Nephron progenitor cell (in vitro differentiated cells): ENCODE results near the gene MUC5AC.

ENCODE experiments used
- DNase-seq: peaks from one replicate; pipeline ENCODE4 v3.0.0; 2021
- H3K27ac Mint-ChIP-seq: 2 replicates; pipeline ENCODE4 v1.8.0; 2021; ENCODE audit warnings: mild to moderate bottlenecking, moderate library complexity, mixed read lengths
- H3K27me3 Mint-ChIP-seq: 2 replicates; pipeline ENCODE4 v1.8.0; 2021; ENCODE audit warnings: mild to moderate bottlenecking, low read depth, mixed read lengths; ENCODE audit not compliant: poor library complexity
- H3K36me3 Mint-ChIP-seq: 2 replicates; pipeline ENCODE4 v1.8.0; 2021; ENCODE audit warnings: low read depth, mixed read lengths
- H3K4me1 Mint-ChIP-seq: 2 replicates; pipeline ENCODE4 v1.8.0; 2021; ENCODE audit warnings: mixed read lengths
- H3K4me3 Mint-ChIP-seq: 2 replicates; pipeline ENCODE4 v1.8.0; 2021; ENCODE audit warnings: mild to moderate bottlenecking, moderate library complexity, mixed read lengths
- H3K9me3 Mint-ChIP-seq: 2 replicates; pipeline ENCODE4 v1.8.0; 2021; ENCODE audit warnings: mild to moderate bottlenecking, moderate library complexity, mixed read lengths
- TF ChIP-seq, protein P1 (sequence below): fragments of 200-600 bp; sonication (generic); IDR thresholded peaks from 2 replicates; pipeline ENCODE4 v1.5.0; 2021; ENCODE audit warnings: antibody characterized with exemption

The MUC5AC gene

DNA sequence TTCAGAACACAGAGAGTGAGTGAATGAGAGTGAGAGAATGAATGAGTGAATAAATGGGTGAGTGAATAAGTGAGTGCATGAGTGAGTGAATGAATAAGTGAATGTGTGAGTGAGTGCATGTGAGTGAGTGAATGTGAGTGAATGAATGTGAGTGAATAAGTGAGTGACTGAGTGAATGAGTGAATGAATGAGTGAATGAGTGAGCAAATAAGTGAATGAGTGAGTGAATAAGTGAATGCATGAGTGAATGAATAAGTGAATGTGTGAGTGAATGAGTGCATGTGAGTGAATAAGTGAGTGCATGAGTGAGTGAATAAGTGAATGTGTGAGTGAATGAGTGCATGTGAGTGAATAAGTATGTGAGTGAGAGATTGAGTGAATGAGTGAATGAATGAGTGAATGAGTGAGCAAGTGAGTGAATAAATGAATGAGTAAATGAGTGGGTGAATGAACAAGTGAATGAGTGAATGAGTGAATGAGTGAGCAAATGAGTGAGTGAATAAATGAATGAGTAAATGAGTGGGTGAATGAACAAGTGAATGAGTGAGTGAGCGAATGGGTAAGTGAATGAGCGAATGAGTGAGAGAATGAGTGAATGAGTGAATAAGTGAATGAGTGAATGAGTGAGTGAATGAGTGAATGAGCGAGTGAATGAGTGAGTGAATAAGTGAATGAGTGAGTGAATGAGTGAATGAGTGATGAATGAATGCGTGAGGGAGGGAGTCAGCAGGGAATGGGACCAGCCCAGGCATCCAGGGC, 43.8 kb downstream of the MUC5AC start:
- TF ChIP-seq, protein P1, sequence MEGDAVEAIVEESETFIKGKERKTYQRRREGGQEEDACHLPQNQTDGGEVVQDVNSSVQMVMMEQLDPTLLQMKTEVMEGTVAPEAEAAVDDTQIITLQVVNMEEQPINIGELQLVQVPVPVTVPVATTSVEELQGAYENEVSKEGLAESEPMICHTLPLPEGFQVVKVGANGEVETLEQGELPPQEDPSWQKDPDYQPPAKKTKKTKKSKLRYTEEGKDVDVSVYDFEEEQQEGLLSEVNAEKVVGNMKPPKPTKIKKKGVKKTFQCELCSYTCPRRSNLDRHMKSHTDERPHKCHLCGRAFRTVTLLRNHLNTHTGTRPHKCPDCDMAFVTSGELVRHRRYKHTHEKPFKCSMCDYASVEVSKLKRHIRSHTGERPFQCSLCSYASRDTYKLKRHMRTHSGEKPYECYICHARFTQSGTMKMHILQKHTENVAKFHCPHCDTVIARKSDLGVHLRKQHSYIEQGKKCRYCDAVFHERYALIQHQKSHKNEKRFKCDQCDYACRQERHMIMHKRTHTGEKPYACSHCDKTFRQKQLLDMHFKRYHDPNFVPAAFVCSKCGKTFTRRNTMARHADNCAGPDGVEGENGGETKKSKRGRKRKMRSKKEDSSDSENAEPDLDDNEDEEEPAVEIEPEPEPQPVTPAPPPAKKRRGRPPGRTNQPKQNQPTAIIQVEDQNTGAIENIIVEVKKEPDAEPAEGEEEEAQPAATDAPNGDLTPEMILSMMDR = no peak
- H3K4me3 Mint-ChIP-seq = no peak overlapping the region
- H3K27ac Mint-ChIP-seq = no peak overlapping the region
- DNase-seq = no peak
- no peaks in the 10 kb centered on the region for H3K4me1 Mint-ChIP-seq
- no peaks in the 10 kb centered on the region for H3K9me3 Mint-ChIP-seq
- H3K27me3 Mint-ChIP-seq = peaks cover 4% of the 10 kb centered on the region
- H3K36me3 Mint-ChIP-seq = no peaks in the 10 kb centered on the region

DNA sequence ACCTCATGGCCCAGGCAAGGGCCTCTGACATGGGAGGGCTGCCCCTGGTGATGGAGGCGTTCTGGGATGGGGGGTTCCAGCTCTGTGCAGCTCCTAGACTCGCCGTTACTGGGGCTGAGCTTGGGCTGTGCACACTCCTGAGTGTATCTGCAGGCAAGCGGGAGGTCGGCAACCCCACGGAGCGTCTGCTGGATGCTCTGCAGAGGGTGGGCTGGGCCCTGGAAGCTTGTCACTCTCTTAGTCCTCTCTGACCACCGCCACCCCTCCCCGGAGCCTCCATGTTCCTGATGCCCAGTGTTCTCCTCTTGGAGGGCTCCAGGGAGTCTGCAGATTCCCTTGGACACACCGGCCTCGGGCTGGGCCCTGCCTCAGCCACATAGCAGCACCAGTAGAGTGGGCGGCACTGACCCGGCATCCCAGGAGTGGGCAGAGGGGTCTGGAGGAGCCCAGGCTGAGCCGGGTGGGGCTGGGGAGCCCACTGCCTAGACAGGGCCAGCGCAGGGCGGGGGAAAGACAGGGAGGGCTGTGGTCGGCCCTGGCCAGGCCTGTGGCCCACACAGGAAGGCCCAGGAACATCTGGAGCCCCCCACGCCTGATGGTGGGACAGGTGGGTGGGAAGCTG, 44.5 kb downstream of the MUC5AC start:
- H3K27ac Mint-ChIP-seq = no peak overlapping the region
- no peaks in the 10 kb centered on the region for H3K4me1 Mint-ChIP-seq
- H3K27me3 Mint-ChIP-seq = peaks cover 4% of the 10 kb centered on the region
- DNase-seq = no peak
- H3K36me3 Mint-ChIP-seq = no peaks in the 10 kb centered on the region
- no peaks in the 10 kb centered on the region for H3K9me3 Mint-ChIP-seq
- TF ChIP-seq, protein P1 = no peak
- no peak overlapping the region for H3K4me3 Mint-ChIP-seq

DNA sequence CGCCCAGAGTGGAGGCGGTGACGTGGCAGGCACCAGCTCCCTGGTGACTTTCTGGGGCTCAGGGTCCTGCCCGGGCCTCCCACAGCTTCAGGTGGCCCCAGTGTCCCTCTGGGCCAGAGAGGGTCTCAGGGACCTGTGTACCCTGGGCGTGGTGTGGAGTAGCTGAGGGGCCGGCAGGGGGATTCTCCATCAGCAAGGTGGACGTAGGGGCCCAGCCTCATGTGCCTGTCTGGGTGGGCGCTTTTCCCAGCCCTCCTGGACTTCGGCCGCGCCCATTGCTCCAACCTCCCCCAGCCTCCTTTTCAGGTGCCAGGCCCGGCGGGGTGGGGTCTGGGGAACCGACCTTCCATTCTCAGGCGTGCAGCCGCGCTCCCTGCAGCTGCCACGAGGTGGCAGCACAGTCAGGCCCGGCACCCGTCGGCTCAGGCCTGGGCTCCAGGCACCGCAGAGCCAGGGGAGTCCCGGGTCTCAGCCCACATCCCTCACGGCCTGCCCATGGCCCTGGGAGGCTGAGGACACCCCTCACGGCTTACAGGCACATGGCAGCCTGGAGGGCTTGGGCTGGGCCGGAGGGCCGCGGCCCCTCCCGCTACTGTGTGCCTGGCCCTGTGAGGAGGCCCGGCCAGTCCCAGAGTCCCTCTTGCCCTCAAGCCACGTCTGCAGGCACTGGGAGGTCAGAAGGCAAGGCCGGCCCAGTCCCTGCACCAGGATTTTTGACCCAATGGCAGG, 45.2 kb downstream of the MUC5AC start:
- Mint-ChIP-seq H3K9me3 (no peaks in the 10 kb centered on the region), H3K27me3 (peaks cover 4% of the 10 kb centered on the region), H3K36me3 (no peaks in the 10 kb centered on the region), H3K4me3 (no peak overlapping the region), H3K4me1 (no peaks in the 10 kb centered on the region), H3K27ac (no peak overlapping the region)
- TF ChIP-seq, protein P1 = peak; percentile 91
- peak; percentile 83 for DNase-seq

DNA sequence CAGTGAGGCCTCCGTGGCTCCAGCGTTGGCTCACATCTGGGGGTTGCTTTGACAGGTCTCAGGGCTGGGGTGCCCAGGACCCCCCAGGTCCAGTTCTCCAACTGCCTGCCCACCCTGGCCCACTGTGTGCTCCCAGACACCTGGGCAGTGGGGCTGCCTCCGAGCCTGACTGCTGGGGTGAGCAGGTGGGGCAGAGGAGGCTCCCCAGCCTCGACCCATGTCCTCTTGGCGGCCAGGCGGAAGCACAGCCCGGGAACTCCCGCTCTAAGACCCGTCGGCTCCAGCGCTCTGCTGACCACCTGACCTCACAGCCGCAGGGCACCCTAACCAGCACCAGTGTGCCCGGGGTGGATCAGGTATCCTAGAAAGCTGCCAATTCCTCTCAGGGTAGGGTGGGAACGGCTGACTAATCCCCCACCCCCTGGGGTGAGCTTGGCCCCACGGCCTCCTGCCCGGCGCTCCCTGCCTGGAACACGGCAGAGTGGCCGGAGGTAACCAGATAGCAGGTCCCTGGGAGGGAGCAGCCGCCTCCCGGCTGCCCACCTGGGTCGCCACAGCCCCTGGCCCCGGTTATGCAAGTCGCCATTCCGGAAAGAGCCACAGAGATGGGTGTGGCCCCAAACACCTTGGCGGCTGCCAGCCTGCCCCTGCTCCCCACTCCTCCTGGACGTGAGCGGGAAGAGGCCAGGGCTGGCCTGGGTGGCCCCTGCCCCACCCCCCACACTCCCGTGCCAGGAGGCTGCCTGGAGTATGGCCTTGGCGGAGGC, 45.9 kb downstream of the MUC5AC start:
- no peak overlapping the region for H3K4me3 Mint-ChIP-seq
- TF ChIP-seq, protein P1 = no peak
- no peaks in the 10 kb centered on the region for H3K9me3 Mint-ChIP-seq
- H3K4me1 Mint-ChIP-seq = no peaks in the 10 kb centered on the region
- no peak overlapping the region for H3K27ac Mint-ChIP-seq
- H3K36me3 Mint-ChIP-seq = no peaks in the 10 kb centered on the region
- H3K27me3 Mint-ChIP-seq = peaks cover 4% of the 10 kb centered on the region
- DNase-seq = no peak

DNA sequence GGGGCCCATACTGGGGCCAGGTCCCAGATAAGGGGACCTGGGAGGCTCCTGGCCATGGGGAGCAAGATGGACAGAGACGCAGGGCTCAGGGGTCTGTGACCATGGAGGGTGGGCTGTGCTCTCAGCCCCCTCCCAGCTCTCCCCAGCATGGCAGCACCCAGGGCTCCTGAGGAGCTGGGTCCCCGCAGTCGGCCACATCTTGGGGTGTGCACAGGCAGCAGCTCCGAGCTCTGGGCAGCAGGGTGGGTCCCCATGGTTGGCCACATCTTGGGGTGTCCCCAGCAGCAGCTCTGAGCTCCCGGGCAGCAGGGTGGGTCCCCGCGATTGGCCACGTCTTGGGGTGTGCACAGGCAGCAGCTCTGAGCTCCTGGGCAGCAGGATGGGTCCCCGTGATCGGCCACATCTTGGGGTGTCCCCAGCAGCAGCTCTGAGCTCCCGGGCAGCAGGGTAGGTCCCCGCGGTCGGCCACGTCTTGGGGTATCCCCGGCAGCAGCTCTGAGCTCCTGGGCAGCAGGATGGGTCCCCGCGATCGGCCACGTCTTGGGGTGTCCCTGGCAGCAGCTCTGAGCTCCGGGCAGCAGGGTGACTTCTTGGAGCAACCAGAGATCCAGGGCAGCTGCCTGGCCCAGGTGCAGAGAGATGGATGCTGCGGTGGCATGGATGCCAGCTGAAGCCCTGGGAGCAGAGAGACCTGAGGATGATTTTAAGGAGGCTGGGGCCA, 46.8 kb downstream of the MUC5AC start:
- TF ChIP-seq, protein P1 = no peak
- Mint-ChIP-seq H3K9me3 (peaks cover 5% of the 10 kb centered on the region), H3K4me1 (no peaks in the 10 kb centered on the region), H3K4me3 (no peak overlapping the region), H3K36me3 (no peaks in the 10 kb centered on the region), H3K27ac (no peak overlapping the region), H3K27me3 (peaks cover 10% of the 10 kb centered on the region)
- DNase-seq = no peak
